HL-60 (cell line): ENCODE results near the gene EML3.
"Not testable (repeated sequence)": the region's sequence is repeated elsewhere in the genome, so short reads cannot be mapped to it uniquely, and the experiment has no call there.

Experiments used
- DNase-seq, 2 experiments: peaks; one replicate each; pipeline ENCODE4 v3.0.0-alpha.2; 2010 to 2020; ENCODE audit warnings: low read depth in 1 of 2, low spot score in 1 of 2
- H3K27ac ChIP-seq: fragments of 250-450 bp; sonication (Bioruptor Pico); replicated peaks from 2 replicates; pipeline ENCODE4 v1.5.1; 2020; ENCODE audit warnings: mild to moderate bottlenecking, moderate library complexity
- H3K27me3 ChIP-seq: fragments of 250-450 bp; sonication (Bioruptor Pico); 2 replicates; pipeline ENCODE4 v1.5.1; 2021; ENCODE audit warnings: mild to moderate bottlenecking, moderate library complexity; ENCODE audit not compliant: insufficient read depth, poor library complexity, severe bottlenecking
- H3K4me3 ChIP-seq: replicated peaks from 2 replicates; pipeline ENCODE4 v1.5.1; 2011; ENCODE audit warnings: mild to moderate bottlenecking, control low read depth, low read length; ENCODE audit not compliant: insufficient read depth
- GABPA ChIP-seq: IDR thresholded peaks from 2 replicates; pipeline ENCODE4 v1.6.1; 2012; ENCODE audit warnings: low read depth
- POLR2AphosphoS5 ChIP-seq: IDR thresholded peaks from 2 replicates; pipeline ENCODE4 v1.6.1; 2012; ENCODE audit warnings: low read depth
- SPI1 ChIP-seq: IDR thresholded peaks from 2 replicates; pipeline ENCODE4 v1.6.1; 2012; ENCODE audit warnings: low read depth, mild to moderate bottlenecking, borderline replicate concordance
- TF ChIP-seq, protein P1 (sequence below): IDR thresholded peaks from one replicate; pipeline ENCODE4 v1.5.1; 2011; ENCODE audit warnings: low read length, control low read depth, inconsistent platforms; ENCODE audit not compliant: insufficient read depth
- TF ChIP-seq, protein P2 (sequence below): IDR thresholded peaks from 2 replicates; pipeline ENCODE4 v1.6.1; 2012; ENCODE audit warnings: low read depth; ENCODE audit not compliant: insufficient replicate concordance

EML3 gene

DNA sequence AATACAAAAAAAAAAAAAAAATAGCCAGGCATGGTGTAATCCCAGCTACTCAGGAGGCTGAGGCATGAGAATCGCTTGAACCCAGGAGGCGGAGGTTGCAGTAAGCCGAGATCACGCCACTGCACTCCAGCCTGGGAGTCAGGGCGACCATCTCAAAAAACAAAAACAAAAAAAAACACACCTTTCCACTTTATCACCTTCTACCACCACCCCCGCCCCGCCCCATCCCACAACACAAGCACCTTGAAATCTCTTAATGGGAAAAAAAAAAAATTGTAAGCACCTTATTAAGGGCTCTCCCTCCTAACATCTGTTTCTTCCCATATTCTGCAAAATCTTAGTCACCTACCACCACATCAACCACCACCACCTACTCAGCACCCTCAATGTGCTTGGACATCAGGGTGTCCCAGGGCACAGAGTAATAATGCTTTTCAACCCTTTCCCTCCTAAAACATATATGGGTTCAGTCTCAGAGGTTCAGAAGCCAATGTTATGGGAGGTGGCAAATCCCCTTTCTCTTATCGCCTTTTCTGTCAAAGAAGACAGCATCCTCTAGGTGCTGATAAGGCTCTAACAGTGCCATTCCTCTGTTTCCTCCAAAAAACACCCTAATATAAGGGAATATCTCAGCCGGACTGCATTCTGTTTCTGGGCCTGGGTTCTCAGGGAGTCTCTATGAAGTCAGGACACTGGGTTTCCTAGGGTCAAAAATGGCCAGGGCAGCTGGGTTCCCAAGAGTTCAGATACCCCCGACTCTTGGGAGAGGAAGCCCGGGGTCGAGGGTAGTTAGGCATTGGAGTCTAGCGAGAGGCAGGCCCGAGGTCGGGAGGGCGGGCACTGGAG lies 39.8 kb upstream of the EML3 start:
- H3K27ac ChIP-seq, result peak overlapping the region; percentile 69

GRCh38 chr11:62650283-62650682 lies 37.7 kb upstream of the EML3 start:
- DNase-seq, H3K27ac ChIP-seq, H3K4me3 ChIP-seq, H3K27me3 ChIP-seq: not testable (repeated sequence)

More for the DNA sequence above, 39.8 kb upstream of the EML3 start:
- H3K4me3 ChIP-seq, result peak overlapping the region; percentile 87
- H3K27me3 ChIP-seq, result no peaks in the 10 kb centered on the region
- no peak for DNase-seq
- TF ChIP-seq, protein P1, sequence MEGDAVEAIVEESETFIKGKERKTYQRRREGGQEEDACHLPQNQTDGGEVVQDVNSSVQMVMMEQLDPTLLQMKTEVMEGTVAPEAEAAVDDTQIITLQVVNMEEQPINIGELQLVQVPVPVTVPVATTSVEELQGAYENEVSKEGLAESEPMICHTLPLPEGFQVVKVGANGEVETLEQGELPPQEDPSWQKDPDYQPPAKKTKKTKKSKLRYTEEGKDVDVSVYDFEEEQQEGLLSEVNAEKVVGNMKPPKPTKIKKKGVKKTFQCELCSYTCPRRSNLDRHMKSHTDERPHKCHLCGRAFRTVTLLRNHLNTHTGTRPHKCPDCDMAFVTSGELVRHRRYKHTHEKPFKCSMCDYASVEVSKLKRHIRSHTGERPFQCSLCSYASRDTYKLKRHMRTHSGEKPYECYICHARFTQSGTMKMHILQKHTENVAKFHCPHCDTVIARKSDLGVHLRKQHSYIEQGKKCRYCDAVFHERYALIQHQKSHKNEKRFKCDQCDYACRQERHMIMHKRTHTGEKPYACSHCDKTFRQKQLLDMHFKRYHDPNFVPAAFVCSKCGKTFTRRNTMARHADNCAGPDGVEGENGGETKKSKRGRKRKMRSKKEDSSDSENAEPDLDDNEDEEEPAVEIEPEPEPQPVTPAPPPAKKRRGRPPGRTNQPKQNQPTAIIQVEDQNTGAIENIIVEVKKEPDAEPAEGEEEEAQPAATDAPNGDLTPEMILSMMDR, result no peak
- TF ChIP-seq SPI1 (no peak), GABPA (no peak), POLR2AphosphoS5 (no peak)
- TF ChIP-seq, protein P2, sequence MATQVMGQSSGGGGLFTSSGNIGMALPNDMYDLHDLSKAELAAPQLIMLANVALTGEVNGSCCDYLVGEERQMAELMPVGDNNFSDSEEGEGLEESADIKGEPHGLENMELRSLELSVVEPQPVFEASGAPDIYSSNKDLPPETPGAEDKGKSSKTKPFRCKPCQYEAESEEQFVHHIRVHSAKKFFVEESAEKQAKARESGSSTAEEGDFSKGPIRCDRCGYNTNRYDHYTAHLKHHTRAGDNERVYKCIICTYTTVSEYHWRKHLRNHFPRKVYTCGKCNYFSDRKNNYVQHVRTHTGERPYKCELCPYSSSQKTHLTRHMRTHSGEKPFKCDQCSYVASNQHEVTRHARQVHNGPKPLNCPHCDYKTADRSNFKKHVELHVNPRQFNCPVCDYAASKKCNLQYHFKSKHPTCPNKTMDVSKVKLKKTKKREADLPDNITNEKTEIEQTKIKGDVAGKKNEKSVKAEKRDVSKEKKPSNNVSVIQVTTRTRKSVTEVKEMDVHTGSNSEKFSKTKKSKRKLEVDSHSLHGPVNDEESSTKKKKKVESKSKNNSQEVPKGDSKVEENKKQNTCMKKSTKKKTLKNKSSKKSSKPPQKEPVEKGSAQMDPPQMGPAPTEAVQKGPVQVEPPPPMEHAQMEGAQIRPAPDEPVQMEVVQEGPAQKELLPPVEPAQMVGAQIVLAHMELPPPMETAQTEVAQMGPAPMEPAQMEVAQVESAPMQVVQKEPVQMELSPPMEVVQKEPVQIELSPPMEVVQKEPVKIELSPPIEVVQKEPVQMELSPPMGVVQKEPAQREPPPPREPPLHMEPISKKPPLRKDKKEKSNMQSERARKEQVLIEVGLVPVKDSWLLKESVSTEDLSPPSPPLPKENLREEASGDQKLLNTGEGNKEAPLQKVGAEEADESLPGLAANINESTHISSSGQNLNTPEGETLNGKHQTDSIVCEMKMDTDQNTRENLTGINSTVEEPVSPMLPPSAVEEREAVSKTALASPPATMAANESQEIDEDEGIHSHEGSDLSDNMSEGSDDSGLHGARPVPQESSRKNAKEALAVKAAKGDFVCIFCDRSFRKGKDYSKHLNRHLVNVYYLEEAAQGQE, result no peak

GRCh38 chr11:62649486-62649885 lies 36.9 kb upstream of the EML3 start:
- TF ChIP-seq, protein P2, result no peak
- TF ChIP-seq SPI1, result no peak
- TF ChIP-seq, protein P1, result no peak
- TF ChIP-seq POLR2AphosphoS5, result no peak
- no peak for TF ChIP-seq GABPA
- Histone ChIP-seq H3K27me3 (no peaks in the 10 kb centered on the region), H3K4me3 (no peak overlapping the region), H3K27ac (no peak overlapping the region)
- DNase-seq, result no peak

GRCh38 chr11:62648967-62649364 lies 36.4 kb upstream of the EML3 start:
- DNase-seq, result no peak
- H3K27ac ChIP-seq, result no peak overlapping the region
- no peak for TF ChIP-seq SPI1
- no peak for TF ChIP-seq POLR2AphosphoS5
- TF ChIP-seq, protein P1, result no peak
- TF ChIP-seq, protein P2, result no peak
- no peak for TF ChIP-seq GABPA

More at GRCh38 chr11:62648967-62649364, 36.4 kb upstream of the EML3 start:
- no peaks in the 10 kb centered on the region for H3K27me3 ChIP-seq
- no peak overlapping the region for H3K4me3 ChIP-seq
